Stimulated activated CD8-positive, alpha-beta memory T cell treated with anti-CD3 and anti-CD28 coated beads, Interleukin-4, amount 100 ng/mL, for 1 hour (primary cell): ENCODE results near the gene CLEC4F.

Experiments used
- DNase-seq, 2 donors: peaks; one replicate each; pipeline ENCODE4 v3.0.0-alpha.2; 2020; ENCODE audit warnings: low read depth in 2 of 2, low spot score in 1 of 2

CLEC4F gene

GRCh38 chr2:70820499-70820898 is at the start of gene CLEC4F:
TSS of gene CLEC4F (minus strand) at chr2:70820599. CDS start at chr2:70820523, 76 bp downstream.
- DNase-seq = no peak

GRCh38 chr2:70868970-70869369 is 48.6 kb upstream of the CLEC4F start:
- DNase-seq = no peak

- peak; percentile 44 to 48 for DNase-seq
These were observed 41.6 kb upstream of the CLEC4F start for GRCh38 chr2:70861777-70862625.

- no peak for DNase-seq
These were observed 35.3 kb upstream of the CLEC4F start for GRCh38 chr2:70855667-70856066.

GRCh38 chr2:70854411-70854810 is 34.0 kb upstream of the CLEC4F start:
- no peak for DNase-seq

- no peak for DNase-seq
These were observed 32.4 kb upstream of the CLEC4F start for GRCh38 chr2:70852824-70853223.

- no peak for DNase-seq
These were observed 31.3 kb upstream of the CLEC4F start for GRCh38 chr2:70851704-70852103.

GRCh38 chr2:70850925-70851324 is 30.5 kb upstream of the CLEC4F start:
- no peak for DNase-seq

- no peak for DNase-seq
These were observed 22.0 kb upstream of the CLEC4F start for GRCh38 chr2:70842401-70842800.

GRCh38 chr2:70837980-70838925 is 17.9 kb upstream of the CLEC4F start:
- DNase-seq = no peak

GRCh38 chr2:70835643-70836042 is 15.2 kb upstream of the CLEC4F start, which contains the start of gene CD207:
TSS of gene CD207 (minus strand) at chr2:70835816. CDS start at chr2:70835776, 40 bp downstream.
- DNase-seq = no peak

- DNase-seq = no peak
These were observed 14.5 kb upstream of the CLEC4F start for GRCh38 chr2:70834881-70835280.

GRCh38 chr2:70834106-70834505 is 13.7 kb upstream of the CLEC4F start:
- no peak for DNase-seq

- DNase-seq = no peak
These were observed 12.8 kb upstream of the CLEC4F start for GRCh38 chr2:70833246-70833645.

- no peak for DNase-seq
These were observed 12.0 kb upstream of the CLEC4F start for GRCh38 chr2:70832386-70832785.

GRCh38 chr2:70831861-70832260 is 11.5 kb upstream of the CLEC4F start:
- no peak for DNase-seq

- no peak for DNase-seq
These were observed 10.0 kb upstream of the CLEC4F start for GRCh38 chr2:70830366-70830765.

- DNase-seq = no peak
These were observed 9.5 kb upstream of the CLEC4F start for GRCh38 chr2:70829916-70830315.

- no peak for DNase-seq
These were observed 8.8 kb upstream of the CLEC4F start for GRCh38 chr2:70828914-70829824.

- DNase-seq = no peak
These were observed 7.7 kb upstream of the CLEC4F start for GRCh38 chr2:70828115-70828514.

GRCh38 chr2:70827388-70827787 is 7.0 kb upstream of the CLEC4F start:
- no peak for DNase-seq
